OCI-LY3 (cell line): ENCODE results near the gene CEP112.

Source experiments
- H2AFZ ChIP-seq: fragments of 200-600, 300-600 bp; shearing (Covaris generic); 2 replicates; pipeline ENCODE4 v1.6.0; 2014; ENCODE audit warnings: antibody characterized with exemption, low read depth, low read length
- H3K27ac ChIP-seq: fragments of 200-600, 300-600 bp; sonication (generic); 2 replicates; pipeline ENCODE4 v1.5.1; 2014; ENCODE audit warnings: mild to moderate bottlenecking, low read length, moderate library complexity, mixed read lengths
- H3K27me3 ChIP-seq: fragments of 200-600, 300-600 bp; sonication (generic); 2 replicates; pipeline ENCODE4 v1.6.1; 2014; ENCODE audit warnings: low read depth, low read length, mixed read lengths
- H3K36me3 ChIP-seq: fragments of 200-600, 300-600 bp; sonication (generic); replicated peaks from 2 replicates; pipeline ENCODE3; 2014; ENCODE audit warnings: low read depth, low read length, mixed read lengths
- H3K4me1 ChIP-seq: fragments of 300-600, 200-600 bp; sonication (generic); 2 replicates; pipeline ENCODE4 v1.6.1; 2014; ENCODE audit warnings: low read length, mixed read lengths
- H3K4me2 ChIP-seq: fragments of 200-600, 300-600 bp; sonication (generic); 2 replicates; pipeline ENCODE4 v1.6.1; 2014; ENCODE audit warnings: low read length, mixed read lengths
- H3K4me3 ChIP-seq: fragments of 300-600, 200-600 bp; sonication (generic); 2 replicates; pipeline ENCODE4 v1.5.1; 2014; ENCODE audit warnings: antibody characterized with exemption, mild to moderate bottlenecking, low read length, moderate library complexity
- H3K79me2 ChIP-seq: fragments of 300-600, 200-600 bp; shearing (Covaris generic); 2 replicates; pipeline ENCODE4 v1.6.1; 2014; ENCODE audit warnings: mild to moderate bottlenecking, low read length, mixed read lengths
- H3K9ac ChIP-seq: fragments of 300-600, 200-600 bp; shearing (Covaris generic); 2 replicates; pipeline ENCODE4 v1.6.0; 2014; ENCODE audit warnings: mild to moderate bottlenecking, low read length, moderate library complexity
- H3K9me3 ChIP-seq: fragments of 200-600, 300-600 bp; shearing (Covaris generic); 2 replicates; pipeline ENCODE4 v1.6.1; 2014; ENCODE audit warnings: low read length, mixed read lengths; ENCODE audit not compliant: insufficient read depth
- H4K20me1 ChIP-seq: fragments of 200-600, 300-600 bp; sonication (generic); 2 replicates; pipeline ENCODE4 v1.6.1; 2016; ENCODE audit warnings: low read length, mixed read lengths; ENCODE audit not compliant: insufficient read depth
- EZH2phosphoT487 ChIP-seq: fragments of 200-600 bp; shearing (Covaris generic); IDR thresholded peaks from 2 replicates; pipeline ENCODE4 v1.6.1; 2018; ENCODE audit warnings: antibody characterized with exemption, mixed run types, low read depth
- TF ChIP-seq, protein P1 (sequence below): fragments of 200-600, 300-600 bp; sonication (generic); IDR thresholded peaks from 2 replicates; pipeline ENCODE4 v1.5.1; 2014; ENCODE audit warnings: antibody characterized with exemption, low read length, low read depth

Gene CEP112

GRCh38 chr17:65916425-65916824, 275.5 kb downstream of the CEP112 start:
- Histone ChIP-seq H3K9me3 (no peaks in the 10 kb centered on the region), H3K36me3 (peaks cover 2% of the 10 kb centered on the region)
- no peak for TF ChIP-seq EZH2phosphoT487
- TF ChIP-seq, protein P1, sequence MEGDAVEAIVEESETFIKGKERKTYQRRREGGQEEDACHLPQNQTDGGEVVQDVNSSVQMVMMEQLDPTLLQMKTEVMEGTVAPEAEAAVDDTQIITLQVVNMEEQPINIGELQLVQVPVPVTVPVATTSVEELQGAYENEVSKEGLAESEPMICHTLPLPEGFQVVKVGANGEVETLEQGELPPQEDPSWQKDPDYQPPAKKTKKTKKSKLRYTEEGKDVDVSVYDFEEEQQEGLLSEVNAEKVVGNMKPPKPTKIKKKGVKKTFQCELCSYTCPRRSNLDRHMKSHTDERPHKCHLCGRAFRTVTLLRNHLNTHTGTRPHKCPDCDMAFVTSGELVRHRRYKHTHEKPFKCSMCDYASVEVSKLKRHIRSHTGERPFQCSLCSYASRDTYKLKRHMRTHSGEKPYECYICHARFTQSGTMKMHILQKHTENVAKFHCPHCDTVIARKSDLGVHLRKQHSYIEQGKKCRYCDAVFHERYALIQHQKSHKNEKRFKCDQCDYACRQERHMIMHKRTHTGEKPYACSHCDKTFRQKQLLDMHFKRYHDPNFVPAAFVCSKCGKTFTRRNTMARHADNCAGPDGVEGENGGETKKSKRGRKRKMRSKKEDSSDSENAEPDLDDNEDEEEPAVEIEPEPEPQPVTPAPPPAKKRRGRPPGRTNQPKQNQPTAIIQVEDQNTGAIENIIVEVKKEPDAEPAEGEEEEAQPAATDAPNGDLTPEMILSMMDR: no peak

GRCh38 chr17:65914784-65915342, 277.1 kb downstream of the CEP112 start:
- H3K79me2 ChIP-seq: no peaks in the 10 kb centered on the region
- H3K27ac ChIP-seq: peak overlapping the region; percentile 95
- peak overlapping the region; percentile 64 for H2AFZ ChIP-seq
- peak overlapping the region; percentile 70 for H3K4me2 ChIP-seq
- peak overlapping the region; percentile 57 for H3K9ac ChIP-seq
- H3K27me3 ChIP-seq: no peaks in the 10 kb centered on the region
- H3K4me1 ChIP-seq: peaks cover 38% of the 10 kb centered on the region
- TF ChIP-seq, protein P1: no peak
- TF ChIP-seq EZH2phosphoT487: no peak
- H3K9me3 ChIP-seq: peaks cover 13% of the 10 kb centered on the region; the same call in 1 of the 2 replicates
- peak overlapping the region; percentile 49 for H3K4me3 ChIP-seq
- H4K20me1 ChIP-seq: no peaks in the 10 kb centered on the region
- H3K36me3 ChIP-seq: peaks cover 9% of the 10 kb centered on the region

More at GRCh38 chr17:65916425-65916824, 275.5 kb downstream of the CEP112 start:
- no peaks in the 10 kb centered on the region for H3K27me3 ChIP-seq
- H3K4me2 ChIP-seq: no peak overlapping the region
- no peak overlapping the region for H3K9ac ChIP-seq
- H3K4me1 ChIP-seq: peaks cover 47% of the 10 kb centered on the region
- no peaks in the 10 kb centered on the region for H4K20me1 ChIP-seq
- no peaks in the 10 kb centered on the region for H3K79me2 ChIP-seq
- no peak overlapping the region for H3K27ac ChIP-seq
- no peak overlapping the region for H2AFZ ChIP-seq
- no peak overlapping the region for H3K4me3 ChIP-seq

DNA sequence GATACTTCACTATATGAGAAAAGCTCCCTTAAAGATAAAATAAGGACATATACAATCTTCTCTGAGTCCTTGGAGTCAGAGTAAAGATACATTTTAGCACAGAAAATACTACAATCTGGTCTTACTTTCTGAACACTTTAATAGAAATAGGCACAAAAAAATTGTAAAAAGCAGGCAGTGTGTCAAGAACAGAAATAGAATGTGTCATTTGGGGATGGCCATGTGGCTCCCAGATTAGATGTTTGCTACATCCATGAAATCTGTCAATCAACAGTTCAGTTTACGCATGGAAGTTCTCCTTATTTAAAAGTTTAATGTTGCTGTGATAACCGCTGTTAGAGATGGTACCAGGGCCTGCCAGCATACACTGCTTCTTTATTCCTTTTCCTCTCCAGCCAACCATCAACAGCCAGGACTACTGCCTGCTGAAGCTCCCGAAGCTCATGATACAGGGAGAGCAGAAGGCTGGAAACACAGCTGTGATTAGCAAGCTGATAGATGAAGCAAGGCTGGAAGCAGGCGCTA, 278.5 kb downstream of the CEP112 start:
- TF ChIP-seq EZH2phosphoT487: no peak
- TF ChIP-seq, protein P1: no peak
- peak overlapping the region; percentile 95 for H3K27ac ChIP-seq
- H4K20me1 ChIP-seq: no peaks in the 10 kb centered on the region
- H3K79me2 ChIP-seq: no peaks in the 10 kb centered on the region
- H3K9me3 ChIP-seq: peaks cover 16% of the 10 kb centered on the region; the same call in 1 of the 2 replicates
- H2AFZ ChIP-seq: no peak overlapping the region
- H3K4me1 ChIP-seq: peaks cover 38% of the 10 kb centered on the region
- H3K4me2 ChIP-seq: no peak overlapping the region
- H3K36me3 ChIP-seq: peaks cover 9% of the 10 kb centered on the region
- H3K9ac ChIP-seq: no peak overlapping the region
- no peak overlapping the region for H3K4me3 ChIP-seq
- no peaks in the 10 kb centered on the region for H3K27me3 ChIP-seq

DNA sequence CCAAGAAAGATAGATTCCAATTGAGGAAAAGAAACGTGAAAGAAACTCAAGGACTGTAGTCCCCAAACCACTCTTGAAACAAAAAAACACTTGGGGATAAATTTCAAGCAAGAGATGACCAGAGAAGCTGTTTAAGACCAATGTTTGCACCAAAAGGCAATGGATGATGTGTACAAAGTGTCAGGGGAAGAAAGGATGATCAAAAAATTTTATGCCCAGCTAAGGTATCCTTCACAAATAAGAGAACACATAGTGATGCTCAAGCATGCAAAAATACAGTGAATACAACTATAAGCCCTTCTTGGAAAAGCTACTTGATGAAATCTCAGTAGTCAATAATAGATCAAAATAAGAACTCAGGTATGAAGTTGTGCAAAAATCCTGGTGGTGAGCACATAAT, 281.1 kb downstream of the CEP112 start:
- Histone ChIP-seq H3K4me1 (peaks cover 26% of the 10 kb centered on the region), H3K27ac (no peak overlapping the region), H3K36me3 (peaks cover 9% of the 10 kb centered on the region), H3K9ac (no peak overlapping the region), H3K9me3 (peaks cover 16% of the 10 kb centered on the region; the same call in 1 of the 2 replicates), H2AFZ (no peak overlapping the region), H3K4me2 (no peak overlapping the region), H3K4me3 (no peak overlapping the region), H3K79me2 (no peaks in the 10 kb centered on the region), H4K20me1 (no peaks in the 10 kb centered on the region), H3K27me3 (no peaks in the 10 kb centered on the region)
- TF ChIP-seq, protein P1: no peak
- TF ChIP-seq EZH2phosphoT487: no peak
